ENCODE data around the gene FLOT2. TPM values are rescaled to one million over a fixed set of nuclear protein-coding genes. Genes with fewer than 3 reads are reported as not detected.
A peak's percentile ranks its signal among the peaks of the same experiment; 100 is the strongest.

The FLOT2 gene, protein sequence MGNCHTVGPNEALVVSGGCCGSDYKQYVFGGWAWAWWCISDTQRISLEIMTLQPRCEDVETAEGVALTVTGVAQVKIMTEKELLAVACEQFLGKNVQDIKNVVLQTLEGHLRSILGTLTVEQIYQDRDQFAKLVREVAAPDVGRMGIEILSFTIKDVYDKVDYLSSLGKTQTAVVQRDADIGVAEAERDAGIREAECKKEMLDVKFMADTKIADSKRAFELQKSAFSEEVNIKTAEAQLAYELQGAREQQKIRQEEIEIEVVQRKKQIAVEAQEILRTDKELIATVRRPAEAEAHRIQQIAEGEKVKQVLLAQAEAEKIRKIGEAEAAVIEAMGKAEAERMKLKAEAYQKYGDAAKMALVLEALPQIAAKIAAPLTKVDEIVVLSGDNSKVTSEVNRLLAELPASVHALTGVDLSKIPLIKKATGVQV
- total RNA-seq (2022) (98.5 and 126 TPM in 2 replicates), Bru-seq, nascent RNA (percentile 69 among the genes with signal in this experiment), BruChase-seq, experiment 1, labeled RNA remaining after a 6-hour chase (percentile 84 among the genes with signal in this experiment), BruChase-seq, experiment 2, labeled RNA remaining after a 2-hour chase (percentile 80 among the genes with signal in this experiment)
- long read RNA-seq, transcript FLOT2-210 (11 exons, 2,585 nt), result minor isoform, 6 of 194 reads
- long read RNA-seq, transcript FLOT2-202 (11 exons, 2,618 nt), result major isoform, 154 of 194 reads
- long read RNA-seq, partial matches to known transcripts, result 9 of 194 reads
- long read RNA-seq, other reads (novel, unspliced or antisense), result 22 of 194 reads

DNA sequence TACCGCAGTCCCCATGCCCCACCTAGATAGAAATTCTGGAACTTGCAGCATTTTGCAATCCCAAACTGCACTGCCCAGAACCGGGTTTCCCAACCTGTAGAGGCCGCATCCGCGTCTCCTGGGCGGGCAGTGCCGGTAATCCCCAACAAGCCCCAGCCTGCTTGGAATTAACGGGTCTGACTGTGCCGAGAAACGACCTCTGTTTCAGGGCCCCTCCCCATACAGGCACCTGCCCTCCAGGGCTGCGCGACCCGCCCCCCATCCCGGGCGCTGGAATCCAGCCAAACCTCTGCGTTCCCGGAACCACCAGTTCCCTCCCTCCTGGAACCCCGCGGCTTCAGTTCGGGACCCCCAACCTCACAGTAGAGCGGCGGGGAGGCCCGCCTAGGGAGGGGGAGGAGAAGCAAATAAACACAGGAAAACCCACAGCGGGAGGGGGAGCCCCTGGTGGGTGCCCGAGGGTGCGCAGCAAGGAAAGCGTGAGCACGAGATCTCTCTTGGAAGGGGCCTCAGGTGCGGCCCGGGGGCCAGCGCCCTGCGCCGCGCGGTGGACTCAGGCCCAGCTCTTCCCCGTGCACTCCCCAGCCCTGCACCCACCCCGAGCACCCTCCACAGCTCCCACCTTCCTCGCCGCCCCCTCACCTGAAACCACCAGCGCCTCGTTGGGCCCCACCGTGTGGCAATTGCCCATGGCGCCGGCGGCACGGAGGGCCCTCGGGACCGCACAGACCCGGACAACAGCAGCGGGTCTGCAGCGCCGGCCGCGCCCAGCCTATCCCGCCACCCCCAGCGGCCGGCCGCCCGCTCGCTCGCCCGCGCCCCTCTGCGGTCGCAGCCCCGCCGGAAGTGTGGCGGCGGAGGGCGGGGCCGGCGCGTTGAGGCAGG is at the start of gene FLOT2:
Gene FLOT2 (minus strand): TSS at position 850 of the 885 bp plus-strand sequence. CDS start 159 bp downstream, at position 691.
- DNase-seq (ENCODE audit: unreplicated experiment), result peak; percentile 96

DNA sequence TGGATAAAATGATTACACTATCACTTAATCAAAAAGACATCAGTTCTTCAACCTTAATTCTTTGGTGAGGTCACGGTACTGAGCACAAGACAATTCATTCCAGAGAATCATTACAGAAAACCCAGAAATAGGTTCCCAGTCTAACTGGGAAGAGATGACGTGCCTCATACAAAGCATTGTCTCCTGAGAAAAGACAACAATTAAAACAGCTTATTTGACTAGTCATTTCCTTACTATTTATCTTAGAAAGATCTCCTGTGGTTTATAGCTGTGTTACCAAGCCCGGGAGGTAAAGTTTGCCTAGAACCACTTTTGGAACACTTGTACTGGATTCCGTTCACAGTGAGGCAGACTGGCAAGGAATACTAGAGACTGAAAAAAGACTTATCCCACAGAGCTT is 48.7 kb upstream of the FLOT2 start:
- no TSS peak for BruUV-seq (replicated peaks)
- Mint-ChIP-seq H3K27ac (ENCODE audit: low read depth, unreplicated experiment) (no peak overlapping the region), H3K4me3 (ENCODE audit: unreplicated experiment) (no peak overlapping the region), H3K27me3 (ENCODE audit: insufficient read depth, unreplicated experiment) (no peaks in the 10 kb centered on the region), H3K9me3 (ENCODE audit: unreplicated experiment) (no peaks in the 10 kb centered on the region), H3K36me3 (ENCODE audit: insufficient read depth, unreplicated experiment) (peaks cover 74% of the 10 kb centered on the region), H3K4me1 (ENCODE audit: insufficient read depth, unreplicated experiment) (peaks cover 6% of the 10 kb centered on the region)
- DNase-seq (ENCODE audit: unreplicated experiment), result peak; percentile 30
- intact Hi-C loops (cut with micrococcal nuclease), result loop anchor here (5.0 to 10.0 kb wide), 2 partner anchors 91 to 134 kb away; partner anchors contain the start of gene ERAL1
- POLR2A ChIA-PET, result interaction anchor here (0.6 to 10.7 kb wide), 4 partner anchors 11 to 222 kb away, joined by 3 to 342 read pairs (median 66); partner anchors contain the start of genes NEK8, RPL23A and TLCD1
- TF ChIP-seq, protein P1, sequence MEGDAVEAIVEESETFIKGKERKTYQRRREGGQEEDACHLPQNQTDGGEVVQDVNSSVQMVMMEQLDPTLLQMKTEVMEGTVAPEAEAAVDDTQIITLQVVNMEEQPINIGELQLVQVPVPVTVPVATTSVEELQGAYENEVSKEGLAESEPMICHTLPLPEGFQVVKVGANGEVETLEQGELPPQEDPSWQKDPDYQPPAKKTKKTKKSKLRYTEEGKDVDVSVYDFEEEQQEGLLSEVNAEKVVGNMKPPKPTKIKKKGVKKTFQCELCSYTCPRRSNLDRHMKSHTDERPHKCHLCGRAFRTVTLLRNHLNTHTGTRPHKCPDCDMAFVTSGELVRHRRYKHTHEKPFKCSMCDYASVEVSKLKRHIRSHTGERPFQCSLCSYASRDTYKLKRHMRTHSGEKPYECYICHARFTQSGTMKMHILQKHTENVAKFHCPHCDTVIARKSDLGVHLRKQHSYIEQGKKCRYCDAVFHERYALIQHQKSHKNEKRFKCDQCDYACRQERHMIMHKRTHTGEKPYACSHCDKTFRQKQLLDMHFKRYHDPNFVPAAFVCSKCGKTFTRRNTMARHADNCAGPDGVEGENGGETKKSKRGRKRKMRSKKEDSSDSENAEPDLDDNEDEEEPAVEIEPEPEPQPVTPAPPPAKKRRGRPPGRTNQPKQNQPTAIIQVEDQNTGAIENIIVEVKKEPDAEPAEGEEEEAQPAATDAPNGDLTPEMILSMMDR (IDR thresholded peaks at IDR 0.05; ENCODE audit: unreplicated experiment), result no peak
- CTCF ChIA-PET, result interaction anchor here (3.5 kb wide), 1 partner anchor 219 kb away, joined by 16 read pairs; the partner anchor contains the start of gene NEK8

More for the DNA sequence above, at the start of gene FLOT2:
- Mint-ChIP-seq H3K4me3 (ENCODE audit: unreplicated experiment) (peak within 1 kb of the TSS; percentile 90), H3K4me1 (ENCODE audit: insufficient read depth, unreplicated experiment) (peaks cover 26% of the 10 kb centered on the region), H3K27ac (ENCODE audit: low read depth, unreplicated experiment) (peak within 1 kb of the TSS; percentile 93), H3K9me3 (ENCODE audit: unreplicated experiment) (no peaks in the 10 kb centered on the region), H3K27me3 (ENCODE audit: insufficient read depth, unreplicated experiment) (no peaks in the 10 kb centered on the region), H3K36me3 (ENCODE audit: insufficient read depth, unreplicated experiment) (peaks cover 28% of the 10 kb centered on the region)
- ChIA-PET CTCF (interaction anchor here (0.6 to 3.1 kb wide), 14 partner anchors 10 to 170 kb away, joined by 3 to 23 read pairs (median 5); partner anchors contain the start of genes FAM222B and TLCD1), POLR2A (interaction anchor here (0.6 to 5.6 kb wide), 24 partner anchors 9 to 953 kb away, joined by 3 to 64 read pairs (median 6); partner anchors contain the start of genes FAM222B, NEK8, PHF12 and RPL23A)
- intact Hi-C loops (cut with micrococcal nuclease), result loop anchor here (1.0 to 2.0 kb wide), 2 partner anchors 88 to 134 kb away; no protein-coding TSS in a partner anchor
- BruUV-seq (replicated peaks), result no TSS peak
- TF ChIP-seq, protein P1 (IDR thresholded peaks at IDR 0.05; ENCODE audit: unreplicated experiment), result peak; percentile 5

- Mint-ChIP-seq H3K4me3 (ENCODE audit: unreplicated experiment) (no peak overlapping the region), H3K27ac (ENCODE audit: low read depth, unreplicated experiment) (no peak overlapping the region), H3K9me3 (ENCODE audit: unreplicated experiment) (no peaks in the 10 kb centered on the region), H3K27me3 (ENCODE audit: insufficient read depth, unreplicated experiment) (no peaks in the 10 kb centered on the region), H3K4me1 (ENCODE audit: insufficient read depth, unreplicated experiment) (peaks cover 6% of the 10 kb centered on the region), H3K36me3 (ENCODE audit: insufficient read depth, unreplicated experiment) (peaks cover 80% of the 10 kb centered on the region)
- DNase-seq (ENCODE audit: unreplicated experiment), result no peak
- ChIA-PET POLR2A (interaction anchor here (1.2 to 10.7 kb wide), 3 partner anchors 9 to 221 kb away, joined by 3 to 342 read pairs (median 130); partner anchors contain the start of genes NEK8, RPL23A and TLCD1), CTCF (interaction anchor here (0.8 kb wide), 1 partner anchor 218 kb away, joined by 3 read pairs; no protein-coding TSS in a partner anchor)
- intact Hi-C loops (cut with micrococcal nuclease), result loop anchor here (5.0 to 10.0 kb wide), 2 partner anchors 90 to 133 kb away; partner anchors contain the start of gene ERAL1
- BruUV-seq (replicated peaks), result no TSS peak
- TF ChIP-seq, protein P1 (IDR thresholded peaks at IDR 0.05; ENCODE audit: unreplicated experiment), result no peak
These were observed 47.6 kb upstream of the FLOT2 start for GRCh38 chr17:28944862-28945741.
